Calu3 (cell line): ENCODE measurements around the gene RBM23. TPM values are rescaled to one million over a fixed set of nuclear protein-coding genes. Genes with fewer than 3 reads are reported as not detected.

Experiments
- BruUV-seq: library from RNA; stranded (reverse); fragments of 400-500 nt; replicated peaks from 2 replicates; lab custom pipeline; 2021; lab: Mats Ljungman, UMichigan
- CTCF ChIA-PET: fragments of 300-600 bp; sonication (Branson Sonifier 250); formaldehyde crosslinking; loops from one replicate; lab custom pipeline; 2022; ENCODE audit warnings: antibody characterized with exemption; lab: Charles Lee
- DNase-seq: peaks from one replicate; pipeline ENCODE4 v3.0.0; 2022
- H3K27ac Mint-ChIP-seq: one replicate; pipeline ENCODE4 v1.8.0; 2022; ENCODE audit warnings: mixed read lengths; ENCODE audit not compliant: unreplicated experiment
- H3K27me3 Mint-ChIP-seq: one replicate; pipeline ENCODE4 v1.8.0; 2022; ENCODE audit warnings: mixed read lengths; ENCODE audit not compliant: unreplicated experiment
- H3K36me3 Mint-ChIP-seq: one replicate; pipeline ENCODE4 v1.8.0; 2022; ENCODE audit warnings: mild to moderate bottlenecking, moderate library complexity, mixed read lengths; ENCODE audit not compliant: insufficient read depth, unreplicated experiment
- H3K4me1 Mint-ChIP-seq: one replicate; pipeline ENCODE4 v1.8.0; 2022; ENCODE audit warnings: mild to moderate bottlenecking, low read depth, mixed read lengths; ENCODE audit not compliant: unreplicated experiment
- H3K4me3 Mint-ChIP-seq: one replicate; pipeline ENCODE4 v1.8.0; 2022; ENCODE audit warnings: mild to moderate bottlenecking, low read depth, moderate library complexity, mixed read lengths; ENCODE audit not compliant: unreplicated experiment
- H3K9me3 Mint-ChIP-seq: one replicate; pipeline ENCODE4 v1.8.0; 2022; ENCODE audit warnings: low read depth, mixed read lengths; ENCODE audit not compliant: unreplicated experiment
- CTCF ChIP-seq: fragments of 200-600 bp; IDR thresholded peaks from one replicate; pipeline ENCODE4 v1.8.0; 2022; ENCODE audit warnings: antibody characterized with exemption; ENCODE audit not compliant: unreplicated experiment
- intact Hi-C: fragments of 100-400 bp; cut with micrococcal nuclease; formaldehyde crosslinking; loops from one replicate; pipeline ENCODE4 v1.10.0; 2022; ENCODE audit not compliant: unreplicated experiment
- total RNA-seq: library from RNA; stranded (reverse); gene quantifications from 2 replicates; pipeline ENCODE4 v1.2.3, GENCODE V29; 2022

Gene RBM23
- total RNA-seq, 1 experiment from 2014 or later = 70.9 TPM

- Mint-ChIP-seq H3K36me3 (peaks cover 4% of the 10 kb centered on the region), H3K27ac (no peak overlapping the region), H3K9me3 (no peaks in the 10 kb centered on the region), H3K4me1 (peaks cover under 1% of the 10 kb centered on the region), H3K27me3 (no peaks in the 10 kb centered on the region), H3K4me3 (no peak overlapping the region)
- no peak for DNase-seq
- intact Hi-C loops = no loop called here
- no TSS peak for BruUV-seq
- TF ChIP-seq CTCF = no peak
- CTCF ChIA-PET = no interaction called here
Observed at GRCh38 chr14:22895402-22895801, 23.5 kb downstream of the RBM23 start.

DNA sequence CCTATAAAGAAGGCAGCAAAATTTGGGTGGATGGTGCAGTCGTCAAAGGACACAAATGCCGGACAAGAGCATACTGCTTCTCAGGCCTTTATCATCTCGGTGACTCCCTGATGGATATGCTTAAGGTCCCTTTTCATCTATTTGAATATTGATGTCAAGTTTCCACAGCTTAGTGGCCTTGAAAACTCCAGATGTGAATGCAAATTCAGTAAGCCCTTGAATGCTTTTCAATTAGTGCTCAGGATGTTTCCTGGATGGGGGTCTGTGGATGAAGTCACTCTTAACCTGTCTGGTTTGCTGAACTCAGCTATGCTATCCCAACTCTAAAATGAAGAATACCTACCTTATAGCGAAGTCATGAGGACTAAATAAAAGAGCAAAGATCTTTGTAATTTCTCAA lies 25.2 kb downstream of the RBM23 start:
- no peak overlapping the region for H3K27ac Mint-ChIP-seq
- H3K9me3 Mint-ChIP-seq = no peaks in the 10 kb centered on the region
- H3K27me3 Mint-ChIP-seq = no peaks in the 10 kb centered on the region
- no peaks in the 10 kb centered on the region for H3K36me3 Mint-ChIP-seq
- intact Hi-C loops = no loop called here
- BruUV-seq = no TSS peak
- TF ChIP-seq CTCF = no peak
- no peak for DNase-seq
- CTCF ChIA-PET = no interaction called here
- no peak overlapping the region for H3K4me3 Mint-ChIP-seq
- peaks cover 10% of the 10 kb centered on the region for H3K4me1 Mint-ChIP-seq

DNA sequence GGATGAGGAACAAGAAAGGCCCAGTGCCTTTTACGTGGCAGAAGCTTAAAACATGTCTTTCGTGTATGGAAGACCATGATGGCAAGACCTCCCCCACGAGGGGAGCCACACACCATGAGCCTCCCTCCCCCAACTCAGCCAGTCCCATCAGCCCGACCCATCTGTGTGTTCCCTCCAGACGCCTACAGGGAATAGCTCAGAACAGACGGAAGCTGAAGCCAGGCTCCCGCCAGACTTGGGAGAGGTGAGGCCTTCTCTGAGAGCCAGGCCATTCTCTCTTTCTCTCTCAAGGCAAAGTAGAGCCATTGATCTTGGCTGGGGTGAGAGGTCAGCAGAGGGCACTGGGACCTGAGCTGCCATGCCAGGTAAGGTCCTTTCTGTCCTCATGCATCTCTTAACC lies 26.5 kb downstream of the RBM23 start:
- Mint-ChIP-seq H3K27ac (no peak overlapping the region), H3K4me3 (no peak overlapping the region), H3K36me3 (peaks cover 2% of the 10 kb centered on the region), H3K4me1 (peaks cover 10% of the 10 kb centered on the region), H3K9me3 (no peaks in the 10 kb centered on the region), H3K27me3 (no peaks in the 10 kb centered on the region)
- BruUV-seq = no TSS peak
- CTCF ChIA-PET = interaction anchor here (0.6 kb wide), 1 partner anchor 19 kb away, joined by 3 read pairs; no protein-coding TSS in a partner anchor
- DNase-seq = no peak
- intact Hi-C loops = no loop called here
- TF ChIP-seq CTCF = no peak

- CTCF ChIA-PET = no interaction called here
- no peaks in the 10 kb centered on the region for H3K27me3 Mint-ChIP-seq
- intact Hi-C loops = no loop called here
- H3K4me1 Mint-ChIP-seq = peaks cover 10% of the 10 kb centered on the region
- no peak for TF ChIP-seq CTCF
- H3K4me3 Mint-ChIP-seq = no peak overlapping the region
- no TSS peak for BruUV-seq
- H3K27ac Mint-ChIP-seq = no peak overlapping the region
- no peaks in the 10 kb centered on the region for H3K9me3 Mint-ChIP-seq
- peaks cover 16% of the 10 kb centered on the region for H3K36me3 Mint-ChIP-seq
- DNase-seq = no peak
Observed at GRCh38 chr14:22890416-22890815, 28.5 kb downstream of the RBM23 start.
